ENCODE results near the gene SLF2. TPM values are rescaled to one million over a fixed set of nuclear protein-coding genes. Genes with fewer than 3 reads are reported as not detected.
"Not testable (repeated sequence)": the region's sequence is repeated elsewhere in the genome, so short reads cannot be mapped to it uniquely, and the experiment has no call there.

SLF2 gene
- total RNA-seq, 1 donor, result 17.0 TPM

DNA sequence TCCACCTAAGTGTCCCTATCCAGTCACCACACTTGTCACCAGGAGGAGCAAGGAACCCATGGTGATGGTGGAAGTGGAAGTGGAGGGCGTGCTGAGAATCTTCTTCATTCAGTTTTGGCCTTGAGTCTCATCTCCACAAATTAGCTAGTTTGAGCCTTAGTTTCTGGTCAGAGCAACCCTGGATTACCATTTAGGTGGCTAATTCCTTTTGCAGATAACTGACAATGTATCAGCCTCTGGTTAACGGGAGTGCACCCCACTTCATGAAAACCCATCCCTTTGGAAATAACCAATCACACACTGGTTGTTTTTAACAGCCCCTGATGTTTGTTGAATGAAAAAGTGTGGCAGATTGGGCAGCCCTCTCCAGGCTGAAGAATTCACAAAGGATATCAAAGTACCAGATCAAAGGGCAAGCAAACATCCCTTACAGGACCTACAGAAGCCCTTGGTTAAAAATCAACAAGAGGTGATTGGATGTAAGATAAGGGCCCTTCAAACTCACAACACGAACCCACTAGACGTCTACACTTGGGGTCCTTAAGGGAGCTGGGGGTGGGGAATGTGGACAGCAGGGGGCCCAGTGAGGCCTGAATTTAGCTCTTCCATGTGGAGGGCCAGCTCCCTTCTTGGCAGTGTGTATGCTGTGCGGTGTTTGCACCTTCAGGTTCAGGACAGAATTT, 37.1 kb upstream of the SLF2 start:
- H3K4me1 ChIP-seq (ENCODE audit: insufficient read depth, low read length), result no peaks in the 10 kb centered on the region
- no peaks in the 10 kb centered on the region for H3K9me3 ChIP-seq (ENCODE audit: low read depth, low read length)
- H3K4me3 ChIP-seq (ENCODE audit: low read length), result no peak overlapping the region
- no peaks in the 10 kb centered on the region for H3K27me3 ChIP-seq (ENCODE audit: insufficient read depth, low read length)

DNA sequence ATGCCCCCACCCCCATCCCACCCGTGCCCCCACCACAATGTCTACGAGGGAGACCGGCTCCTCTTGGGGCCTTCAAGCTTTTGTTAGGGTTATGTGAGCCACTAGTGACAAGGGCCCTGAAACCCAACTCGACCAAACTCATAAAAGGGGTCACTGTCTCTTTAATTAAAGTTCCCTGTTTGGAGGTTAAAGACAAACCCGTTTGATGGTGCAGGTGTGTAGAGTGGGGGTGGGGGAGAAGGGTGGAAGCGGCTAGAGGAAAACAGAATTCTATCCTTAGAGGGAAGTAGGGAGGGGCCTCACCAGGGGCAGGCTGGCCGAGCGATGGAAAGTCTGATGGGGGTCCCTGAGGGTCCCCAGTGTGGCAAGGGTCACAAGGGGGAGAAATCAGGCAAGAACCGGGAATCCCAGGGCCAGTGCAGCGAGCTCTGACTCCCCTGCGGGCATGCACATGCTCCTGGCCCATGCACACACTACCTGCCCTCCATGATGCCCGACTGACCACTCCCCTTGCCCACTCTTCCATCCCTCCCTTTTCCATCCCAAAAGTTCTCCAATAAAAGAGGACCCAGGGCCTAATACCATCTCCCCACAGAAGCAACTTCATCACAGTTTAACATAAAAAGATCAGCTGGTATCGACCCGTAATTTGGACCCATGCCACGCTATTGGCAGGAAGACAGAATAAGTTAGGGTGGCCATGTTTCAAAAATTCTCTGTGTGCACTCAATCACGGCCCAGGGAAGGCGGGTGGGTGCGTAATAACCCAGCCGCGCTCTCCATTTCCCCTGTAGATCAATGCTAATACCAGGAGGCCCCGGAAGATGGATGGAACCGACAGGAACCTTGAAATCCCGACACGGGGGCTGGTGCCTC, 35.9 kb upstream of the SLF2 start:
- Histone ChIP-seq H3K4me3 (ENCODE audit: low read length) (no peak overlapping the region), H3K9me3 (ENCODE audit: low read depth, low read length) (no peaks in the 10 kb centered on the region), H3K27me3 (ENCODE audit: insufficient read depth, low read length) (no peaks in the 10 kb centered on the region), H3K4me1 (ENCODE audit: insufficient read depth, low read length) (no peaks in the 10 kb centered on the region)

DNA sequence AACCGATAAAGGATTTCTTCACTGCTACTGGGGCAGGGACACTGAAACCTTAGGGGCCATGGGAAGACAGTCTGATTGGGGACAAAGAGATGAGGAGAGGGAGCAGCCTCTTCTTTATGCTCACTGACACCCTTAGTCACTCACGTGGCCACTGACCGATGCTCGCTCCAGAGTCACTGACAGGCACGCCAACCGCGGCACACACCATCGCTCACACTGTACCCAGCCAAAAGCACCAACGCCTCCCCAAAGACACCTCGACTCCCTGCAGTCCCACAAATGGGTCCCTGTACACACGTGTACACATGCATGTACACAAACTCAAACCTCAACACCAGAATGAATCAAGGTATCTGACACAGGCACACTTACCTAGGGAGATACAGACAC, 35.3 kb upstream of the SLF2 start:
- no peaks in the 10 kb centered on the region for H3K27me3 ChIP-seq (ENCODE audit: insufficient read depth, low read length)
- no peaks in the 10 kb centered on the region for H3K4me1 ChIP-seq (ENCODE audit: insufficient read depth, low read length)
- no peaks in the 10 kb centered on the region for H3K9me3 ChIP-seq (ENCODE audit: low read depth, low read length)
- H3K4me3 ChIP-seq (ENCODE audit: low read length), result no peak overlapping the region

DNA sequence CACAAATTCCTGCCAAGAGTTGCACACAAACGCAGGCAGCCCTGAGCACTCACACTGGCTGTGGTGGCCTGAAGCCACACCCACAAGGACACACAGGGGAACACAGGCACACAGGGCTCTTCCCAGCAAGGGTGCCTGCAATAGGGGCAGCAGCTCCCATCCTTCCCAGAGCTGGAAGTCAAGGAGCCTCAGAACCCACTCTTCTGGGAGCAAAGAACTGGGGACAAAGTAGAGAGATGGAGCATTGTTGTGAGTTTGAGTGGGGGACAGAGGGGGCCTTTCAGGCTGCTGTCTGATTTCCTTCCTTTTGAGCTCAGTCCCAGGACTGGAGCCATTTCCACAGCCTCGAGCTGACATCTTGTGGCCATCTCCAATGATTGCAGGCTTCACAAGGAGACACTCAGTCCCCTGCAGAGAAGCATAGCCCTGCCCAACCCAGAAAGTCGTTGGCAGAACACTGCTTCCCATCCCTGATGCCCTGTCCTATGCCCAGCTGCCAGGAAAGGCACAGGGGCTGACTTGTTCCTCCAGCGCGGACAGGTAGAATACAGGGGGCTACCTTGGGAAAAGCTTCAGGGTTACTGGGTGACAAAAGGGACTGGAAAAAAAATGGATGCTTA, 34.4 kb upstream of the SLF2 start:
- no peak overlapping the region for H3K4me3 ChIP-seq (ENCODE audit: low read length)
- no peaks in the 10 kb centered on the region for H3K27me3 ChIP-seq (ENCODE audit: insufficient read depth, low read length)
- no peaks in the 10 kb centered on the region for H3K9me3 ChIP-seq (ENCODE audit: low read depth, low read length)
- H3K4me1 ChIP-seq (ENCODE audit: insufficient read depth, low read length), result no peaks in the 10 kb centered on the region

DNA sequence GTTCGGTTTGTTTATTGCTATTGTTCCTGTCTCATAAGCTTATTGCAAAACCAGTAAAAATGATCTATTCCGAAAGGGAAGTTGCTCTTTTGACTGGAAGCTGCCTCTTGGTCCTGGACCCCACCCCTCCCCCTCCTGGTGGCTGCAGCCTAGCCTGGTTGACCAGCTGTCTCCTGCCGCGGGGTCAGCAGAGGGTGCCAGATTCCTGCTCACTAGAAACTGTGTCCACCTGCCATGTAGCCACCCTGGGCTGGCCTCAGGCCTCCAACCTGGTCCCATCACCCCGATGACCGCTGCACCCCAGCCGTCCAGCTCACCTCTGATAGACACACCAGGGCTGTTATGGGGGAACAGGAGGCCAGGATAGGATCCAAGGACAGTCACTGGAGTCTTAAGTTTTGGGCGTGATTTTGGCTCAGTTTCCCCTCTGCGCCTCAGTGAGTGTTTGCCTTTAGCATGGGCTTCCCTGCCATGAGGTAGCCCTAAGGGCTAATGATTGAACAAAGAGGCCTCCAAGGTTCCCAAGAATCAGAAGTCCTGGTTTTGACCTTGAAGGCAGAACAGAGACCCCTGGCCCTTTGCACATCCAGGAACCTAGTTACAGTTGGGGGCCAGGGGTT, 32.9 kb upstream of the SLF2 start:
- Histone ChIP-seq H3K27me3 (ENCODE audit: insufficient read depth, low read length) (no peaks in the 10 kb centered on the region), H3K9me3 (ENCODE audit: low read depth, low read length) (no peaks in the 10 kb centered on the region), H3K4me3 (ENCODE audit: low read length) (no peak overlapping the region), H3K4me1 (ENCODE audit: insufficient read depth, low read length) (no peaks in the 10 kb centered on the region)

DNA sequence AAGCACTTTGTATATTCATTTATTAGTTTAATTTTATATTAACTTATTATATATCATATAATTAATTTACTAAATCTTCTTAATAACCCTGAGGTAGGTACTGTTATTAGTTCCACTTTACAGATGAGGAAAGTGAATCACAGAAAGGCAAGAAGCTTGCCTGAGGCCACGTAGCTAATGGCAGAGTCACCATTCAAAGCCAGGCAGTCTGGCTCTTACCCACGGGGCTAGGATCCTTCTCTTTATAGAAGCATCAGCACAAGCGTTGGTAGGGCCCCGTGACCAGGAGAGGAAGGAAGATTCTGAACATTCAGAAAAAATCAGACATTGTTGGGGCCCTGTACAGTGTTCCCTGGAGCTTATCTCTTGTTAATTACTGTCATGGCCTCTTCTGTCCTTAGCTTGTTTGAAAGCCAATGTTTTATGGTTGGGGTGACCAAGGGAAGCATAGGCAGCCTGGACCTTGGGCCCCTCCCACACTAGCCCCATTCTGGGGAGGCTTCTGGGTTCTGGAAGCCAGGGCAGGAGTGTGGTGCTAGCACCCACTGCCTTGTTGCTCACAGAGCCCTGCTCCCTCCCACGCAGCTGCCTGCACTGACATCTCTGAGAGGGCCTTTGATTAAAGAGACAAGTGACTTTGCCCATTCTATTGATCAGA, 31.1 kb upstream of the SLF2 start:
- no peaks in the 10 kb centered on the region for H3K27me3 ChIP-seq (ENCODE audit: insufficient read depth, low read length)
- H3K4me3 ChIP-seq (ENCODE audit: low read length), result no peak overlapping the region

DNA sequence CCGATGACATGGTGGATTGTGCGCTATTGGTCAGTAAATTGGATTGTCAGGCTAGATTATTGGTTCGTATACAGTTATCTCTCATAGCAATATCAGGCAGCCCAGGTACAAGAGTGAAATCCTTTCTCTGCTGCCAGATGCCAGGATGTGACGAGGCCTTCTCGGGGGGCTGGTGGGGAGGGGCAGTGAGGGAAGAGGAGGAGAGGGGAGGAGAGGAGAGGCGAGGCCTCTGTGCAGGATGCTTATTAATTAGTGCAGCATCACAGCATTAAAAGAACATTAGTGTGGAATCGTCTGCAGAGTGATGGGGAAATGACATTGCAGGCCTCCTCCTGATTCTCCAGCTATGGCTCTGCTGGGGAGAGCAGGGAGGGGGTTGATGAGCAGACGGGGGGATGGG, 30.5 kb upstream of the SLF2 start:
- Histone ChIP-seq H3K4me3 (ENCODE audit: low read length) (no peak overlapping the region), H3K27me3 (ENCODE audit: insufficient read depth, low read length) (no peaks in the 10 kb centered on the region), H3K4me1 (ENCODE audit: insufficient read depth, low read length) (no peaks in the 10 kb centered on the region), H3K9me3 (ENCODE audit: low read depth, low read length) (no peaks in the 10 kb centered on the region)

More for the DNA sequence above, 31.1 kb upstream of the SLF2 start:
- no peaks in the 10 kb centered on the region for H3K9me3 ChIP-seq (ENCODE audit: low read depth, low read length)
- H3K4me1 ChIP-seq (ENCODE audit: insufficient read depth, low read length), result no peaks in the 10 kb centered on the region

DNA sequence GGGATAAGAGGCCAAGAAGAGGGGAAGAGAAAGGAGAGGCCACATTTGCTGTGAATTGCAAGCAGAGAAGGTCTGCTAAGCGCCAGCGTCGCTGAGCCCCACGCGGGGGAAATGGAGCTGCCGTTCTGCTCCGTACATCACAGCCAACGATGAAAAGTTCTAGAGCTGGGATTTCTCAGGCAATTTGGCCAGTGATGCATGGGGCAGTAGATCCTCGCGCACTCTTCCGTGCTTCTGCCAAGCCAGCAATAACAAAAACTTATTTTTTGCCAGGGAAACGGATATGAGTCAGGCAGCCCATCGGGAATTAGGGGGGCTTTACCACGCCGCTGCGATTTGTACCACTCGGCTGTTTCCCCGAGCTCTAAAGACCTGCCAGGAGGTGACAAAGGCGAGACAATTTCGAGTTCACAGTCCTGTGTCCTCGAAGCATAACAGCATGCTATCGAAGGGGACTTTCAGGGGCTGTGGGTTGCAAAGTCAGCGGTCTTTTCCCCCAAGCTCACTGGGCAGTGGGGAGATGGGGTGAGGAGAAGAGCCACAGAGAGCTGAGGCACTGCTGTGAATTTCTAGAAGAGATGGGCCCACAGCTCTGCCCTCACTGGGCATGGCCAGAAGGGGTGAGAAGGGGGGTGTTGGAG, 30.0 kb upstream of the SLF2 start:
- Histone ChIP-seq H3K9me3 (ENCODE audit: low read depth, low read length) (no peaks in the 10 kb centered on the region), H3K4me3 (ENCODE audit: low read length) (no peak overlapping the region), H3K27me3 (ENCODE audit: insufficient read depth, low read length) (no peaks in the 10 kb centered on the region), H3K4me1 (ENCODE audit: insufficient read depth, low read length) (no peaks in the 10 kb centered on the region)

DNA sequence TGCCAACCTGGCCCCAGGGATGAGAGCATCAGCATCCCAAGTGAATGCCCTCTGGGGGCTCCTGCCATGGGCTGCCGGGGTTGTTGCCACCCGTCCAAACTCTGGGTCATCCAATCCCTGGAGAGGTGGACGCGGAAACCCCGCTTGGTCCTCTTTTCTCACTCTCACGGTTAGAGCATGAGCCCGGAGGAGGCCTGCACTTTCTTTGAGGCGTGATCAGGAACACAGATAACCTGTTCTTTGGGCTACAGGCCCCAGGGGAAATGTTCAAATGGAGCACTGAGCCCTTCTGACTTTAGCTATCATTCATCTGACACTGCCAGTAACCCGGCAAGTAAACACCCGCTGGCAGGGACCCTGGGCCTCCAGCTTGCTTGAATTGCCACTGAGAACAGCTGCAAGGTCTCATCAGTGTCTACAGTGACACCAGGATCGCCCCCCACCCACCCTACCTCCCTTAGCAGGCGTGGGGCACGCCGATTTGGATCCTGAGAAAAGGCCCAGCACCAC, 29.4 kb upstream of the SLF2 start:
- Histone ChIP-seq H3K9me3 (ENCODE audit: low read depth, low read length) (no peaks in the 10 kb centered on the region), H3K4me3 (ENCODE audit: low read length) (no peak overlapping the region), H3K4me1 (ENCODE audit: insufficient read depth, low read length) (no peaks in the 10 kb centered on the region), H3K27me3 (ENCODE audit: insufficient read depth, low read length) (no peaks in the 10 kb centered on the region)

DNA sequence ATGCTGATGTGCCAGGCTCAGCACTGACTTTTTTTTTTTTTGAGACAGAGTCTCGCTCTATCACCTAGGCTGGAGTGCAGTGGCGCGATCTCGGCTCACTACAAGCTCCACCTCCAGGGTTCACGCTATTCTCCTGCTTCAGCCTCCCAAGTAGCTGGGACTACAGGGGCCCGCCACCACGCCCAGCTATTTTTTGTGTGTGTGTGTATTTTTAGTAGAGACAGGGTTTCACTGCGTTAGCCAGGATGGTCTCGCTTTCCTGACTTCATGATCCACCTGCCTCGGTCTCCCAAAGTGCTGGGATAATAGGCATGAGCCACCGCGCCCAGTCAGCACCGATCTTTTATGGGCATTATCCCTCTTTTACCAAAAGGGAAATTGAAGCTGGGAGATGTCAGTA, 27.2 kb upstream of the SLF2 start:
- H3K9me3 ChIP-seq (ENCODE audit: low read depth, low read length); H3K4me1 ChIP-seq (ENCODE audit: insufficient read depth, low read length); H3K4me3 ChIP-seq (ENCODE audit: low read length); H3K27me3 ChIP-seq (ENCODE audit: insufficient read depth, low read length): not testable (repeated sequence)

DNA sequence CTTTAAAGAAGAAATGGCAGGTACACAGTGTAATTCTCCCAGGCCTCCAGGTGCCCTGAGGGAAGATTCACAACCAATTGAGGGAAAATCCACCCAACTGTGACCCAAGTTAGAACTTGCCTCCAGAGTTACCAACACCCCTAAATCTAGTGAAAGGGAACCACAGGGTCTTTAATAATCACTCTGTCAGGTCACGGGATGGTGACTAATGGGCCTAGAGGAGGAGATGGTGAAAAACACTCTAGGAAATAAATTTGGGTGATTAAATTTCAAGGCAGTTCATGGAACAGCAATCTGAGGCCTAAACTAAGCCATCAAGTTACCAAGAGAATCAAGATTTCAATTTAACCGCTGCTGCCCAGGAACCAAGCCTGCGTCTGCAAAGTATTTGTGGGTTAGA, 26.7 kb upstream of the SLF2 start:
- Histone ChIP-seq H3K9me3 (ENCODE audit: low read depth, low read length) (no peaks in the 10 kb centered on the region), H3K27me3 (ENCODE audit: insufficient read depth, low read length) (peaks cover 12% of the 10 kb centered on the region), H3K4me1 (ENCODE audit: insufficient read depth, low read length) (no peaks in the 10 kb centered on the region), H3K4me3 (ENCODE audit: low read length) (no peak overlapping the region)

DNA sequence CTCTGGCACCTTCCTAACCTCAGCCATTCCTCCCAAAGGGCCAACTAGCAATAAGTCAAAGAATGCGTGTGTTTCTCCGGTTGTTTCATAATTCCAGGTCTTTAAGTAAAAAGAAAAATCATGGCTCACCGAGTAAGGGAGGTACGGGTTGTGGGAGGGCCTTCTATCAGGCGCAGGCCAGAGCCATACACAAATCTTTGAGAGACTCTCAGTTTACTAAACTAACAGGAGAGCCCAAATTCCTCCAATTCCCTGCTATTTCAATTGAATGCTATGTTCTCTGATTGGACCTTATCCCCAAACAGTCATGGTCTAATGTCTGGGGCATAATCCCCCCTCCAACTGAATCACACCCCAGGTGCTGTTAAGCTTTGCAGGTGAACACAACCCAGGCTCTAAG, 26.2 kb upstream of the SLF2 start:
- no peak overlapping the region for H3K4me3 ChIP-seq (ENCODE audit: low read length)
- H3K4me1 ChIP-seq (ENCODE audit: insufficient read depth, low read length), result no peaks in the 10 kb centered on the region
- H3K9me3 ChIP-seq (ENCODE audit: low read depth, low read length), result no peaks in the 10 kb centered on the region
- peaks cover 12% of the 10 kb centered on the region for H3K27me3 ChIP-seq (ENCODE audit: insufficient read depth, low read length)

DNA sequence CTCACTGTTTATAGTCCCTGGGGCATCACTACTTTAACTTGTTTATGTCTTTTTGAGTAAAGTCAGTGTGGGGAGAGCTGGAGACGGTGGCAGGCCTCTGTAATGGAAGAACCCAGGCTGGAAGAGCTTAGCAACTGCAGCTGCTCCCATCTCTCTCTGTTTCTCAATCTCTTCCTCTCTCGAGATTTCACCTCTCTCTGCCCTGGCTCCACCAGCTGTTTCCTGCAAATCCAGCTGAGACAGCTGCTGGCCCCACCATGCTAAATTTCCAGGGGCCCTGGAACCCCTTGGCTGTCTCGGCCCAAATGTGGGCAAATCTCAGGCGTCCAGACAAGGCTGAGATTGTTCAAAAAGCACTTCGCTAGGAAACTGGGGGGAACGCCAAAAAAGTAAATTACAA, 25.8 kb upstream of the SLF2 start:
- peaks cover 13% of the 10 kb centered on the region for H3K27me3 ChIP-seq (ENCODE audit: insufficient read depth, low read length)
- no peak overlapping the region for H3K4me3 ChIP-seq (ENCODE audit: low read length)

DNA sequence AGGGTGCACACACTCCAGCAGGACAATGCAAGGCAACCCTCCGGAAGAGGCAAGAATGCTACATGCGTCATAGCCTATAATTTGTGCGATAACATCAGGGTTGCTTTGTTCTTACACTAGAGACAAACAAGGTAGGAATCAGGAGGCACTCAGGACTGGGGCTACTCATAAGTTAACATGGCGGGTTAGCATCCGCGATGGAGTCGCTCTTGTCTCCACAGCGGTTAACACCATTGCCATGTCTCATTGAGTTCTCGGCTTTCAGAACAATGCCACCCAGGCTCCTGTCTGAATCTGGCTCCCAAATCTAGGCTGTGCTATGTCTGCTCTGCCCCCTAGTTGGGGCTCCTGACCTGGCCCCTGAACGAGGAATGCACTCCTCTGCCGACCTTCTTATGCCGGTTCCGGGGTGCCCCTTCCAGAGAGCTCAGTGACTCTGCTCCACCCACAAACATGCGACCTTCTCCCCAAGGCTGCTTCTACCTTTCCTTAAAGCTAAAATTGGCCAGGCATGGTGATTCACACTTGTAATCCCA, 24.9 kb upstream of the SLF2 start:
- Histone ChIP-seq H3K4me1 (ENCODE audit: insufficient read depth, low read length) (no peaks in the 10 kb centered on the region), H3K9me3 (ENCODE audit: low read depth, low read length) (no peaks in the 10 kb centered on the region), H3K27me3 (ENCODE audit: insufficient read depth, low read length) (peaks cover 20% of the 10 kb centered on the region), H3K4me3 (ENCODE audit: low read length) (no peak overlapping the region)

More for the DNA sequence above, 25.8 kb upstream of the SLF2 start:
- H3K4me1 ChIP-seq (ENCODE audit: insufficient read depth, low read length), result no peaks in the 10 kb centered on the region
- no peaks in the 10 kb centered on the region for H3K9me3 ChIP-seq (ENCODE audit: low read depth, low read length)
